B cell (primary cell): Measurements from ENCODE around the gene THSD7A.

Experiments used
- EZH2 ChIP-seq: IDR thresholded peaks from 2 replicates; pipeline ENCODE4 v1.6.1; 2012; ENCODE audit warnings: borderline replicate concordance, low read depth, mild to moderate bottlenecking, moderate library complexity, low read length; ENCODE audit not compliant: insufficient read depth, poor library complexity, severe bottlenecking
- TF ChIP-seq, protein P1 (sequence below): fragments of 200-600 bp; IDR thresholded peaks from one replicate; pipeline ENCODE4 v1.8.0; 2022; ENCODE audit warnings: antibody characterized with exemption, mild to moderate bottlenecking

DNA sequence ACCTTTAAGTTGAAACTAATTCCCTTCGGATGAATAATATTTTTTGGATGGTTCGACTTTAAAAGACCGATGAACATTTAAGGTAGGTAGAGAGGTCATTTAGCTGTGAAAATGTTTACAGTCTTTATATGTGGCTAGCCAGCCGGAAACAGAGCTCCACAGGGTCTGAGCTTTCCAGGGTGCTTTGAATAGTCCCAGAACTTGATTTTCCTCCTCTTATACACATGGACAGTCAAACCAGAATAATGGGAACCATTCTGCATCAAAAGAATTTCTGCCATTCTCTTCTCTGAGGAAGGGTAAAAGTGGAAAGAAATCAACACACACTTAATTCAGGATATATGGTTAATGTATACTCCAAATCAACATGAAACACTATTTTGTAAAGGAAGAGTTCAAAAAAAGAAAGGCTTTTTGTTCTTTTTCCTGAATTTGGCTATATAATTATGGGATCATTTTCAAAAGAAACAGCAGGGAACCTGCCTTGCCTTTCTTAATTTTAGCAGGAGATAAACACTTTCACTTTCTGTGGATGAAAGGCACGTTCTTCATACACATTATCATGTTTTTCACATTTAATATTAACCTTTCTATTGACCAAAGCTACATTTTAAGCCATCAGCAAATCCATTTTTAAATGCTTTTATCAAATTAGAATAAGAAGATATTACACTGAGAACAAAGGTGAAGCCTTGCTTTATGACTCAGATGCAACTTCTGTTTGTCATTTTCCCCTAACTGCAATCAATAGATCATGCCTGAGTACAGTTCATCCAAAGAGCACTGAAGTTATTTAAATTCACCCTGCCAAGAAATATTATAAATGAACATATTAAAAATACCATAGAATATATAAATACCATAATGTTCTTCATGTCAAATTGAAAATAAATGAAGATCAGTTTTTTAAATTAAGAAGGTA is 307.3 kb downstream of the THSD7A start:
- TF ChIP-seq, protein P1, sequence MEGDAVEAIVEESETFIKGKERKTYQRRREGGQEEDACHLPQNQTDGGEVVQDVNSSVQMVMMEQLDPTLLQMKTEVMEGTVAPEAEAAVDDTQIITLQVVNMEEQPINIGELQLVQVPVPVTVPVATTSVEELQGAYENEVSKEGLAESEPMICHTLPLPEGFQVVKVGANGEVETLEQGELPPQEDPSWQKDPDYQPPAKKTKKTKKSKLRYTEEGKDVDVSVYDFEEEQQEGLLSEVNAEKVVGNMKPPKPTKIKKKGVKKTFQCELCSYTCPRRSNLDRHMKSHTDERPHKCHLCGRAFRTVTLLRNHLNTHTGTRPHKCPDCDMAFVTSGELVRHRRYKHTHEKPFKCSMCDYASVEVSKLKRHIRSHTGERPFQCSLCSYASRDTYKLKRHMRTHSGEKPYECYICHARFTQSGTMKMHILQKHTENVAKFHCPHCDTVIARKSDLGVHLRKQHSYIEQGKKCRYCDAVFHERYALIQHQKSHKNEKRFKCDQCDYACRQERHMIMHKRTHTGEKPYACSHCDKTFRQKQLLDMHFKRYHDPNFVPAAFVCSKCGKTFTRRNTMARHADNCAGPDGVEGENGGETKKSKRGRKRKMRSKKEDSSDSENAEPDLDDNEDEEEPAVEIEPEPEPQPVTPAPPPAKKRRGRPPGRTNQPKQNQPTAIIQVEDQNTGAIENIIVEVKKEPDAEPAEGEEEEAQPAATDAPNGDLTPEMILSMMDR: no peak
- TF ChIP-seq EZH2: no peak
